ENCODE measurements around the gene CYTH1.

Gene CYTH1

GRCh38 chr17:78624324-78625151 lies 157.5 kb downstream of the CYTH1 start:
- H3K4me3 ChIP-seq (ENCODE audit: low read depth, low read length), result no peak overlapping the region
- no peaks in the 10 kb centered on the region for H3K36me3 ChIP-seq (ENCODE audit: control insufficient read depth in 2 of 2, insufficient read depth in 1 of 2, low read length in 2 of 2)
- no peaks in the 10 kb centered on the region for H3K9me3 ChIP-seq (ENCODE audit: control insufficient read depth, insufficient read depth, low read depth, low read length)
- no peaks in the 10 kb centered on the region for H3K4me1 ChIP-seq (ENCODE audit: control insufficient read depth, insufficient read depth, low read length)
- ChIA-PET CTCF (no interaction called here), POLR2A (no interaction called here)
- H3K27ac ChIP-seq (ENCODE audit: extremely low read depth, low read depth, low read length), result no peak overlapping the region
- TF ChIP-seq KLF7 (tag by site-specific recombination; IDR thresholded peaks at IDR 0.05; ENCODE audit: borderline replicate concordance) (0 out of 2 replicates have a peak, but pooled peaks have one; percentile 33), ZNF624 (tag by site-specific recombination; IDR thresholded peaks at IDR 0.05) (no peak), ZNF19 (tag by site-specific recombination; IDR thresholded peaks at IDR 0.05; ENCODE audit: low read depth) (no peak), KLF9 (tag by site-specific recombination; IDR thresholded peaks at IDR 0.05; ENCODE audit: low read depth) (0 out of 2 replicates have a peak, but pooled peaks have one; percentile 23), ZBTB44 (tag by site-specific recombination; IDR thresholded peaks at IDR 0.05) (no peak), ZNF2 (tag by site-specific recombination; IDR thresholded peaks at IDR 0.05) (0 out of 2 replicates have a peak, but pooled peaks have one; percentile 49), YY1 (tag by site-specific recombination; IDR thresholded peaks at IDR 0.05) (no peak), ZNF600 (tag by site-specific recombination; IDR thresholded peaks at IDR 0.05) (no peak), SP3 (tag by site-specific recombination; IDR thresholded peaks at IDR 0.05) (no peak), BCL11B (tag by site-specific recombination; IDR thresholded peaks at IDR 0.05; ENCODE audit: low read depth) (no peak), ZNF148 (tag by site-specific recombination; IDR thresholded peaks at IDR 0.05; ENCODE audit: borderline replicate concordance) (no peak), ZNF785 (tag by site-specific recombination; IDR thresholded peaks at IDR 0.05) (no peak), GLIS1 (tag by site-specific recombination; IDR thresholded peaks at IDR 0.05) (no peak), ZNF341 (tag by site-specific recombination; IDR thresholded peaks at IDR 0.05; ENCODE audit: low read depth) (peak; percentile 27; the same call in 1 of the 2 replicates), BCL11A (tag by site-specific recombination; IDR thresholded peaks at IDR 0.05; ENCODE audit: low read depth) (0 out of 2 replicates have a peak, but pooled peaks have one; percentile 35), ZNF266 (tag by site-specific recombination; IDR thresholded peaks at IDR 0.05; ENCODE audit: low read depth) (no peak), TSHZ1 (tag by site-specific recombination; IDR thresholded peaks at IDR 0.05; ENCODE audit: borderline replicate concordance) (no peak; the same call in 1 of the 2 replicates), ZNF670 (tag by site-specific recombination; IDR thresholded peaks at IDR 0.05; ENCODE audit: low read depth) (no peak), ZNF292 (tag by site-specific recombination; IDR thresholded peaks at IDR 0.05; ENCODE audit: borderline replicate concordance, low read depth) (no peak), SP7 (tag by site-specific recombination; IDR thresholded peaks at IDR 0.05) (no peak), ZSCAN23 (tag by site-specific recombination; IDR thresholded peaks at IDR 0.05) (no peak), ZNF621 (tag by site-specific recombination; IDR thresholded peaks at IDR 0.05) (no peak), ZNF629 (tag by site-specific recombination; IDR thresholded peaks at IDR 0.05) (no peak)
- TF ChIP-seq, protein P1, sequence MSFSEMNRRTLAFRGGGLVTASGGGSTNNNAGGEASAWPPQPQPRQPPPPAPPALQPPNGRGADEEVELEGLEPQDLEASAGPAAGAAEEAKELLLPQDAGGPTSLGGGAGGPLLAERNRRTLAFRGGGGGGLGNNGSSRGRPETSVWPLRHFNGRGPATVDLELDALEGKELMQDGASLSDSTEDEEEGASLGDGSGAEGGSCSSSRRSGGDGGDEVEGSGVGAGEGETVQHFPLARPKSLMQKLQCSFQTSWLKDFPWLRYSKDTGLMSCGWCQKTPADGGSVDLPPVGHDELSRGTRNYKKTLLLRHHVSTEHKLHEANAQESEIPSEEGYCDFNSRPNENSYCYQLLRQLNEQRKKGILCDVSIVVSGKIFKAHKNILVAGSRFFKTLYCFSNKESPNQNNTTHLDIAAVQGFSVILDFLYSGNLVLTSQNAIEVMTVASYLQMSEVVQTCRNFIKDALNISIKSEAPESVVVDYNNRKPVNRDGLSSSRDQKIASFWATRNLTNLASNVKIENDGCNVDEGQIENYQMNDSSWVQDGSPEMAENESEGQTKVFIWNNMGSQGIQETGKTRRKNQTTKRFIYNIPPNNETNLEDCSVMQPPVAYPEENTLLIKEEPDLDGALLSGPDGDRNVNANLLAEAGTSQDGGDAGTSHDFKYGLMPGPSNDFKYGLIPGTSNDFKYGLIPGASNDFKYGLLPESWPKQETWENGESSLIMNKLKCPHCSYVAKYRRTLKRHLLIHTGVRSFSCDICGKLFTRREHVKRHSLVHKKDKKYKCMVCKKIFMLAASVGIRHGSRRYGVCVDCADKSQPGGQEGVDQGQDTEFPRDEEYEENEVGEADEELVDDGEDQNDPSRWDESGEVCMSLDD (tag by site-specific recombination; IDR thresholded peaks at IDR 0.05), result no peak
- TF ChIP-seq, protein P2, sequence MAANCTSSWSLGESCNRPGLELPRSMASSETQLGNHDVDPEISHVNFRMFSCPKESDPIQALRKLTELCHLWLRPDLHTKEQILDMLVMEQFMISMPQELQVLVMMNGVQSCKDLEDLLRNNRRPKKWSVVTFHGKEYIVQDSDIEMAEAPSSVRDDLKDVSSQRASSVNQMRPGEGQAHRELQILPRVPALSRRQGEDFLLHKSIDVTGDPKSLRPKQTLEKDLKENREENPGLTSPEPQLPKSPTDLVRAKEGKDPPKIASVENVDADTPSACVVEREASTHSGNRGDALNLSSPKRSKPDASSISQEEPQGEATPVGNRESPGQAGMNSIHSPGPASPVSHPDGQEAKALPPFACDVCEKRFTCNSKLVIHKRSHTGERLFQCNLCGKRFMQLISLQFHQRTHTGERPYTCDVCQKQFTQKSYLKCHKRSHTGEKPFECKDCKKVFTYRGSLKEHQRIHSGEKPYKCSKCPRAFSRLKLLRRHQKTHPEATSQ (tag by site-specific recombination; IDR thresholded peaks at IDR 0.05), result no peak

Measured in HEK293 (cell line).